Endometrium (tissue), 2 donors: Measurements from ENCODE around the gene CPSF7.
"Not testable (repeated sequence)": the region's sequence is repeated elsewhere in the genome, so short reads cannot be mapped to it uniquely, and the experiment has no call there.

Experiments used
- FAIRE-seq: peaks from 2 replicates; lab custom pipeline; 2012; peaks lifted over from hg19 to GRCh38; lab: Jason Lieb, UNC
- donor health status: control.
- donor health status: control.

CPSF7 gene

GRCh38 chr11:61383859-61384258, 45.9 kb downstream of the CPSF7 start:
- FAIRE-seq = not testable (repeated sequence)

- no peak for FAIRE-seq
Measured at GRCh38 chr11:61380884-61381283, 48.9 kb downstream of the CPSF7 start.

- FAIRE-seq = peak; percentile 58
Measured at GRCh38 chr11:61378713-61379313, 51.0 kb downstream of the CPSF7 start.

DNA sequence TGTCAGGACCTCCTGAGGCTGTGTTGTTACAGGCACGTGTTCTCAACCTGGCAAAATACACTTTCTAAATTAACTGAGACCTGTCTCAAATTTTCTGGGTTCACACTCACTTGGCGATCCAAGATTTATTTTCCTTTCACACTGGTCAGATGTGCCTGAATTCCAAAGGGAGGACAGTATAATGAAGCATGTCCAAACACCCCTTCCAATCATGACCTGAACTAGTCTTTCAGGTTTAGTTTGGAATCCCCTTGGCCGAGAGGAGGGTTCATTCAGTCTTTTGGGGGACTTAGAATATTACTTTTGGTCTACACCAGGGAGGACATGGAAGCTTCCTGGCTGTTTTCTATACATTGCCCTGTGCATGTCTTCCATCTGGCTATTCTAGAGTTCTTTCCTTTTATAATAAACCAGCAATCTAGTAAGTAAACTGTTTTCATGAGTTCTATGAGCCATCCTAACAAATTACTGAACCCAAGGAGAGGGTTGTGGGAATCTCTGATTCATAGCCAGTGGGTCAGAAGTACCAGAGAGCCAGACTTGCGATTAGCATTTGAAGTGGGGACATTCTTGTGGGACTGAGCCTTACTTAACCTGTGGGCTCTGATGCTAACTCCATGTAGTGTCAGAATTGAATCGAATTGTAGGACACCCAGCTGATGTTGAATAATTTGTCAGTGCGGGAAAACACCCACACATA, 52.2 kb downstream of the CPSF7 start:
- no peak for FAIRE-seq

DNA sequence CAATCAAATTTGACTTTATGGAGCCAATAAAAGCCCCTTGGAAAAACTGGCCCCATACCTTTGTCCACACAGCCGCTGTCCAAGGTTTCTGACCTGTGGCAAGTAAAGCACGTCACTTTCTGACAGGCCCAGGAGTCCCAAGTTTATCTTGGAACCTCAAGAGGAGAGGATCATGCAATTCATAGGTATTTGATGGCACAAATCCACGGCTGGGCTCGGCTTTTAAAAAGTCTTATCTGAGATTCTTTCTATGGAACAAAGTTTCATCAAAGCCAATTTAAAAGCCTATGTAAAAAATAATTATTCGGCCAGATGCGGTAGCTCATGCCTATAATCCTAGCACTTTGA, 54.0 kb downstream of the CPSF7 start:
- FAIRE-seq = no peak

- no peak for FAIRE-seq
Measured at GRCh38 chr11:61372659-61373420, 56.9 kb downstream of the CPSF7 start.

DNA sequence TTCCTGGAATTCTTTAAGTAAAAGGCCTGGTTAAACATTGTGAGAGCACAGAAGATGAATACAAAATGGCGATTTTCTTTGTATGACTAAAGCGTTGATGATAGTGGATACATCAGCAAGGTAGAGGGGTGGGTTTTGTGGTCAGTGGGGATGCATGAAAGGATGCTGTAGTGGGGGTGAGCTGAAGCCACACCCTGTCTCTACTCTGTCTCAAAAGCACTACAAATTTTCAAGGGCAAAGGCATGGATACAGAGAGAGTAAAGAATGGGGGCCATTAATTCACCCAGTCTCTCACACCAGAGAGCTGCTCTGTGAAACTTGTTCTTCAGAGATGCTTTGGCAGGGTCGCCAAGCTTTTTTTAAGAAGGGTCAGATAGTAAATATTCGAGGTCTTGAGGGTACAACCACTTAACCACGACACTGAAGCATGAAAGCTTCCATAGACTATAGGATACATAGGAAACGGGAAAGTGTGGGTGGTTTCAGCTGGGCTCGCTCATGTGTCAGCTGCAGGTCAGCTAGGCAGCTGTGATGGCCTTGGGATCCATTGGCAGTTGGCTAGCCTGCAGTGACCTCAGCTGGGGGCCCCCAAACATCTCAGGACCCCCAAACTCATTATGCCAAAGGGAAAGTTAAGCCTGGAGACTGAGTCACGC, 59.3 kb downstream of the CPSF7 start:
- FAIRE-seq = no peak

GRCh38 chr11:61369372-61370348, 60.1 kb downstream of the CPSF7 start:
- no peak for FAIRE-seq

DNA sequence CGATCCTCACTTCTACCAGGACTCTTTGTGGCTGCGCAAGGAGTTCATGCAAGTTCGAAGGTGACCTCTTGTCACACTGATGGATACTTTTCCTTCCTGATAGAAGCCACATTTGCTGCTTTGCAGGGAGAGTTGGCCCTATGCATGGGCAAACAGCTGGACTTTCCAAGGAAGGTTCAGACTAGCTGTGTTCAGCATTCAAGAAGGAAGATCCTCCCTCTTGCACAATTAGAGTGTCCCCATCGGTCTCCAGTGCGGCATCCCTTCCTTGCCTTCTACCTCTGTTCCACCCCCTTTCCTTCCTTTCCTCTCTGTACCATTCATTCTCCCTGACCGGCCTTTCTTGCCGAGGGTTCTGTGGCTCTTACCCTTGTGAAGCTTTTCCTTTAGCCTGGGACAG, 61.1 kb downstream of the CPSF7 start:
- no peak for FAIRE-seq

GRCh38 chr11:61367406-61367805, 62.4 kb downstream of the CPSF7 start:
- no peak for FAIRE-seq

- FAIRE-seq = no peak
Measured at GRCh38 chr11:61364012-61364675, 65.6 kb downstream of the CPSF7 start.

- FAIRE-seq = no peak
Measured at GRCh38 chr11:61362542-61362875, 67.3 kb downstream of the CPSF7 start.

DNA sequence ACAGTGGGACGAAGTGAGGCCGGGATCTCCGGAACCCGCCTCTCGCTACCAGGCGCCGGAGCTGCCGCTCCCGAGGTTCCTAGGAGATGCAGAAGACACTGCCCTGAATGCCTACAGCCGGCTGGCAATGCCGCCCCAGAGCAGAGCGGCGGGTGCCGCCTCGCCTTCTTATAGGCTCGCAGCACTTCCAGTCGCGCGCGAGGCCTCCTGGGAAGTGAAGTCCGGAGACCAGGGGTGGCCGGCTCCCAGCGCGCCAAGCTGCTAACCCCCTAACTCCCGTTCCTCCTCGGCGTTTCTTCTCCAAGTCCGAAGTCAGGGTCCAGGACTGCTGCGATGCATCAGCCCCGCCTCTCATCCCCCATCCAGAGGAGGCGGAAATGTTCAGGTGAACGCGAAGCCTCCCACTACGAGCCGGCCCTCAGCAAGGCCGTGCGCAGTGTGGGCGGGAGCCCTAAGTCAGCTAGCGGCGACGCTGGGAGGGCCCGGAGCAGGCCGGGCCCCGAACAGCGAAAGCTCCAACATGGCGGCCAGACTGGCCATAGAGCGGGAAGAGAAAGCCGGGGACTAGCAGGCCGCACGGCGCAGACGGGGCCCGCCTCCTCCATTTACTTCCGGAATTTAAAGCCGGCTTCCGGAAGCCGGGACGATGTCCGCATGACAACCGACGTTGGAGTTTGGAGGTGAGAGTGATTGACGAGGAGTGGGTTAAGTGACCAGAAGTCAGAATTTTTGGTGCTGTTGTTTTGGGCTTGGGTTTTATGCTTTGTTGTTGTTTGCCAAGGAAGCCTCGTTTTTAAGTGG, 67.8 kb downstream of the CPSF7 start, which contains the start of the genes CYB561A3 and TMEM138:
Gene CYB561A3, minus strand, starts transcription at position 142 of the 801 bp plus-strand sequence. CDS start 5,169 bp downstream, outside the sequence.
Gene TMEM138, plus strand, starts transcription at position 634 of the 801 bp plus-strand sequence. CDS start 2,017 bp downstream, outside the sequence.
- peak; percentile 26 for FAIRE-seq

- FAIRE-seq = no peak
Measured at GRCh38 chr11:61361237-61361740, 68.5 kb downstream of the CPSF7 start.

DNA sequence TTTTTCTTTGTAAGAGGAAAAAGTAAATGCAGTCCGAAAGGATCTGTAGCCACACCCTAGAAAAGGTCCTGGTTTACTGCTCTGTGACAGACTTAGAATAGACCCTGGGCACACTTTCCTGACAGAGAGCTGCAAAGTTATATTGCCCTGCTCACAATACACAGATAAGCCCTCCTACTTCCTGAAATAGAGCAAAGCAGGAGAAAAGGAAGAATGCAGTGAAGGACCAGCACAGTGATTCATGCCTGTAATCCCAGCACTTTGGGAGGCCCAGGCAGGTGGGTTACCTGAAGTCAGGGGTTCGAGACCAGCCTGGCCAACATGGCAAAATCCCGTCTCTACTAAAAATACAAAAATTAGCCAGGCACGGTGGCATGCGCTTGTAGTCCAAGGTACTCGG, 70.3 kb downstream of the CPSF7 start:
- no peak for FAIRE-seq

DNA sequence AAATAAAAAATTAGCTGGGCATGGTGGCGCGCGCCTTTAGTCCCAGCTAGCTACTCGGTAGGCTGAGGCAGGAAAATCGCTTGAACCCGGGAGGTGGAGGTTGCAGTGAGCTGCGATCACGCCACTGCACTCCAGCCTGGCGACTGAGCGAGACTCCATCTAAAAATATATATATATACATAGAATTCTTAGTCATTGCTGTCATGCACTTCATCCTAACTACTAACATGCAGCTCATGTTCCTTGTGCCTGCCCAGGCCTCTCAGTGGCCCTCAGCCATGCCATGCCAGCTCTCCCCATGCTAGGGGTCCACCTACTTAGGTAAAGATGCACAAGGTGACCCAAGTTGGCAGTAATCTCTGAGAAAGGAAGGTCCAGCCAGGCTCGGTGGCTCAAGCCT, 71.2 kb downstream of the CPSF7 start:
- no peak for FAIRE-seq

DNA sequence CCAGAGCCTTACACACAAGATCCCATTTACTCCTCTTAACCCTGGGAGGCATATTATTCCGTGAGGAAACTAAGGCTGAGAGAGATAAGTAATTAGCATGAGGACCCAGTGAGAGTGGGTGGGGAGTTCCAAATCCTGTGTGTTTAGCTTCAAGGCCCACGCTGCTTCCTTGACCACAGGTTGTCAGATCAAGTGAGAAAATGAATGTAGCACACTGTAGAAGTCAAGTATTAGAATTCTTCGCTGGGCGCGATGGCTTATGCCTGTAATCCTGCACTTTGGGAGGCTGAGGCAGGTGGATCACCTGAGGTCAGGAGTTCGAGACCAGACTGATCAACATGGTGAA, 71.9 kb downstream of the CPSF7 start:
- no peak for FAIRE-seq

- no peak for FAIRE-seq
Measured at GRCh38 chr11:61357233-61357893, 72.4 kb downstream of the CPSF7 start.

DNA sequence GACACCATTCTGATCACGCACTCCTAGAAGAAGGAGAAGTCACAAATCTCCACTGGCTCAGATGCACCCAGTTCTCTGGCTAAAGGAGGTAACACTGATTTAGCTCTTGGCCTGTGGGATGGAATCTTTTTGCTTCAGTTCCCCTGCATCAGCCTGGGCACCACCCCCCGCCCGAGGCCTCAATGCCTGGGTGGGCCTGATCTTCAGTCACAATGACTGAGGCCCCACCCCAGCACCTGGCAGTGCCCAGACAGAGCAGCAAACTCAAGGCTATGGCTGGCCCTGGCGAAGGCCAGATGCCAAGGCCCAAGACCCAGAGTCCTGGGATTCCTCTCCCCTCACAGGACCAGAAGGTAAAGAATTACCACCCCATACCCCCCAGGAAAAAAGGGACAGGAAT, 73.1 kb downstream of the CPSF7 start:
- no peak for FAIRE-seq
